ENCODE data around the gene LMBR1.
"Not testable (repeated sequence)": the region's sequence is repeated elsewhere in the genome, so short reads cannot be mapped to it uniquely, and the experiment has no call there.

The LMBR1 gene, protein sequence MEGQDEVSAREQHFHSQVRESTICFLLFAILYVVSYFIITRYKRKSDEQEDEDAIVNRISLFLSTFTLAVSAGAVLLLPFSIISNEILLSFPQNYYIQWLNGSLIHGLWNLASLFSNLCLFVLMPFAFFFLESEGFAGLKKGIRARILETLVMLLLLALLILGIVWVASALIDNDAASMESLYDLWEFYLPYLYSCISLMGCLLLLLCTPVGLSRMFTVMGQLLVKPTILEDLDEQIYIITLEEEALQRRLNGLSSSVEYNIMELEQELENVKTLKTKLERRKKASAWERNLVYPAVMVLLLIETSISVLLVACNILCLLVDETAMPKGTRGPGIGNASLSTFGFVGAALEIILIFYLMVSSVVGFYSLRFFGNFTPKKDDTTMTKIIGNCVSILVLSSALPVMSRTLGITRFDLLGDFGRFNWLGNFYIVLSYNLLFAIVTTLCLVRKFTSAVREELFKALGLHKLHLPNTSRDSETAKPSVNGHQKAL

GRCh38 chr7:156892821-156893706 is at the start of gene LMBR1:
Gene LMBR1 (minus strand): TSS chr7:156893183. CDS start chr7:156892993, 190 bp downstream.
- peak; percentile 97 for DNase-seq

- no peak for DNase-seq
Observed at GRCh38 chr7:156942708-156943090, 49.7 kb upstream of the LMBR1 start.

- no peak for DNase-seq
Observed at GRCh38 chr7:156941393-156942182, 48.6 kb upstream of the LMBR1 start.

DNA sequence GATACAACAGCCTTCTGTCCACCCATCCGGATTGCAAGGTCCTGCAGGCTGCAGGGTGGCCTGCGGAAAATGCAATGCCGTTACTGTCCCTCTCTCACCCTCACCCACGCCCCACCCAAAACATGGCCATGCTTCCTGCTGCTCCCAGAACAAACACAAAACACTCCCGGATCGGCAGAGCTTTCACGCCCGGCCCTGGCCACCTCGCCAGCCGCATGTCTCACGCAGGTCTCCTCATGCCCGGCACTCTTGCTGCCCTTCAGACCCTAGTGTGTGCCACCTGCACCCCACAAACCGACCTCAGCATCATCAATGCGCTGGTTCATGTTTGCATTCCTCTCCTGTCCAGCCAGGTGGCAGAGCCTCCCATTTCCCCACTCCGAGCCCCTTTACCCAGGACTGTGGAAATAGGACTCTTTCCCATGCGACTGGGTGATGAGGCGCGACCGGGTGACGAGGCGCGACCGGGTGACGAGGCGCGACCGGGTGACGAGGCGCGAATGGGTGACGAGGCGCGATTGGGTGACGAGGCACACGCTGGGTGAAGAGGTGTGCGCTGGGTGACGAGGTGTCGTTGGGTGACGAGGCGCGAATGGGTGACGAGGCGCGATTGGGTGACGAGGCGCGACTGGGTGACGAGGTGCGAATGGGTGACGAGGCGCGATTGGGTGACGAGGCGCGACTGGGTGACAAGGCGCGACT is 47.6 kb upstream of the LMBR1 start:
- no peak for DNase-seq

GRCh38 chr7:156936766-156937165 is 43.8 kb upstream of the LMBR1 start:
- not testable (repeated sequence) for DNase-seq

DNA sequence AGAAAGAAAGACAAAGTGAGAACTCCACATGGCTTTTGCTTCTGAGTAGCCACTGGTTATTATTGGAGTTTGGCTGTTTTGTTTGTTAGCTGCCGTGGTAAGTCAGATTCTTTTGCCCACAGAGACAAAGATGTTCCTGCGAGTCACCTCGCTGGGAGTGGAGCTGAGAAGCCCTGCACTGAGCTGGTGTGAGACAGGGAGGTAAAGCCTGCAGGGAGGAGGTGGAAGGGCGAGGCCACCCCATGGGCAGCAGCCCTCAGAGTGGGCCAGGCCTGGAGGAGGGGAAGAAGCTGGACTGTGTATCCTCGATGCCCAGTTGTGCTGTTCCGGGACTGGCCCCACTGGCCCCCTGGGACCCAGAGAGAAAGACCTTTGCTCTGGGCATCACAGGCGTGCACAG is 42.3 kb upstream of the LMBR1 start:
- DNase-seq: no peak

DNA sequence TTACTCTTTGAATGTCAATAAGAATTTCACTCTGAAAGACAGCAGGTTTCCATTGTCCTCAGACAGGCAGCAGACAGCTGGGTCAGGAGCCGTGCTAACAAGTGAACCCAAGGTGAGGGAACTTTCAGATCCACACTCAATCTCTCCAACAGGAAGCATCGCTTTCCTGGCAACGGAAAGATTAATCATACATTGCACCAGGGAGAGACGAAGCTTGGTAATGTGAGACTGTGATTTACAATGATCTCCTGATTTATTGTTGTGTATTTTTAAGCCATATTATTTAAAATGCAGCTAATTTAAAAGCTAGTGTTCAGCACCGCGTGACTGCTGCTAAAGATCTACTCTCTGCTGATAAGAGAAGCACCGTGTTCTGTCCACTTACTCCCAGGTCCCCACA is 39.0 kb upstream of the LMBR1 start:
- no peak for DNase-seq

GRCh38 chr7:156929789-156930539 is 37.0 kb upstream of the LMBR1 start:
- DNase-seq: no peak

- no peak for DNase-seq
Observed at GRCh38 chr7:156928406-156928747, 35.4 kb upstream of the LMBR1 start.

GRCh38 chr7:156927571-156928405 is 34.8 kb upstream of the LMBR1 start:
- no peak for DNase-seq

GRCh38 chr7:156925821-156926220 is 32.8 kb upstream of the LMBR1 start:
- not testable (repeated sequence) for DNase-seq

- not testable (repeated sequence) for DNase-seq
Observed at GRCh38 chr7:156922304-156922703, 29.3 kb upstream of the LMBR1 start.

- not testable (repeated sequence) for DNase-seq
Observed at GRCh38 chr7:156920487-156921373, 27.7 kb upstream of the LMBR1 start.

DNA sequence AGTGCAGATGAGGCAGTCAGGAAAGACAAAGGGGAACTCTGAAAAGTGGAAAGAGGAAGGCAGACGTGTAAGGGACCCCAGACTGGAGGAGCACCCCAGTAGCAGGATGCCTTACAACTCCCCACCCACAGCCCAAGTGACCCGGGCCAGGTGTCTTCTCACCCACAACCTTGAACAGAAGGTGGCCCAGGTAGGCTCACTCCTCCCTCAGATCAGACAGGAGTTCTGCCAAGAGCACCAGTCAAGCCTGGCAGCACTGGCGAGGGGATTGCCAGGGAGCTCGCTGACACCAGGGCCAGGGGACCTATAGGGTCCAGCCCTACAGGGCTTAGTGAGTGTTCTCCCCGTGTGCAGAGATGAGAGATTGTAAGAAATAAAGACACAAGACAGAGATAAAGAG is 27.1 kb upstream of the LMBR1 start:
- no peak for DNase-seq

- no peak for DNase-seq
Observed at GRCh38 chr7:156919132-156919713, 26.2 kb upstream of the LMBR1 start.

GRCh38 chr7:156918635-156919034 is 25.7 kb upstream of the LMBR1 start:
- DNase-seq: no peak

GRCh38 chr7:156909574-156910252 is 16.7 kb upstream of the LMBR1 start:
- DNase-seq: not testable (repeated sequence)

- DNase-seq: no peak
Observed at GRCh38 chr7:156907656-156908055, 14.7 kb upstream of the LMBR1 start.

Measured in NCI-H1092 treated with DMSO at 0.1 percent for 48 hours (cell line).